Psoas muscle (tissue), 8 donors: ENCODE measurements around the gene HTT. TPM values are rescaled to one million over a fixed set of nuclear protein-coding genes. Genes with fewer than 3 reads are reported as not detected.

ENCODE experiments used
- ATAC-seq, 4 donors: fragments of 200-7000 bp; cut with Tn5 transposase; one replicate each; pipeline ENCODE4 v1.9.1; 2020; ENCODE audit warnings: moderate library complexity in 3 of 4, mild to moderate bottlenecking in 2 of 4
- DNase-seq, 2 donors: peaks; one replicate each; pipeline ENCODE4 v3.0.0-alpha.2; 2020
- H3K27ac ChIP-seq: fragments of 200-600 bp; one replicate; pipeline ENCODE4 v1.8.0; 2022
- H3K27me3 ChIP-seq, 3 donors: fragments of 200-600 bp in 1 of 3; one replicate each; pipeline versions ENCODE4 v1.6.1 to v1.8.0; 2013 to 2022; ENCODE audit warnings: low read length in 2 of 3, mild to moderate bottlenecking in 2 of 3, moderate library complexity in 1 of 3; ENCODE audit not compliant: insufficient read depth in 3 of 3
- H3K36me3 ChIP-seq, 2 donors: fragments of 200-600 bp in 1 of 2; one replicate each; pipeline versions ENCODE4 v1.6.1 to v1.8.0; 2013 to 2022; ENCODE audit warnings: low read depth in 1 of 2, mild to moderate bottlenecking in 1 of 2, moderate library complexity in 1 of 2; ENCODE audit not compliant: insufficient read depth in 1 of 2
- H3K4me1 ChIP-seq: fragments of 200-600 bp; one replicate; pipeline ENCODE4 v1.8.0; 2022
- H3K4me3 ChIP-seq: fragments of 200-600 bp; one replicate; pipeline ENCODE4 v1.8.0; 2022; ENCODE audit warnings: mild to moderate bottlenecking
- H3K9me3 ChIP-seq: fragments of 200-600 bp; one replicate; pipeline ENCODE4 v1.8.0; 2022
- CTCF ChIP-seq: fragments of 200-600 bp; IDR thresholded peaks from one replicate; pipeline ENCODE4 v1.8.0; 2022; ENCODE audit warnings: antibody characterized with exemption
- WGBS, 3 donors: extraction: QIAGEN DNeasy Blood & Tissue Kit; methylation state at CpG; one replicate each; pipeline versions ENCODE4 v1.1.6 to v1.1.7; 2013; 5-methylcytosine and 5-hydroxymethylcytosine counted together
- intact Hi-C, 2 donors: fragments of 100-400 bp; cut with DNase I; formaldehyde crosslinking; loops; one replicate each; pipeline versions ENCODE4 v1.11.0 to v1.14.2; 2022
- polyA plus RNA-seq, 3 donors: library from polyadenylated mRNA; stranded (reverse); fragments of 200-250 nt; gene quantifications; one replicate each; pipeline ENCODE4 v1.2.3, GENCODE V29; 2013
- total RNA-seq, 4 donors: library from RNA; stranded (reverse); fragmentation: NEBNext Ultra II Directional in 2 of 4; extraction: Animal tissue kit (Norgen Biotek cat#: 25700) in 2 of 4; gene quantifications; one replicate each; pipeline versions ENCODE4 v1.2.1 to v1.2.4, GENCODE V29; 2021 to 2023
- donor health status: healthy with polysubstance abuse.
- donor health status: DM: no; HTN: no; CAD: no; lungs with moderate emphysema.
- donor health status: Bipolar disorder and iron deficiency.
- donor health status: healthy.
- donor health status: DM: yes; HTN: yes; CAD: no.
- donor health status: DM: no; HTN: no; CAD: no.
- donor health status: DM: no; HTN: no; CAD: no.
- donor health status: DM: yes; HTN: yes; CAD: no.

Gene HTT
- total and polyA plus RNA-seq, 7 donors: 6.7 to 39.9 (median 29.6) TPM

GRCh38 chr4:3130826-3131225 is 56.3 kb downstream of the HTT start:
- TF ChIP-seq CTCF: no peak
- H3K4me3 ChIP-seq: no peak overlapping the region
- no peak for ATAC-seq
- peaks cover 14 to 100% of the 10 kb centered on the region in 2 donors for H3K36me3 ChIP-seq
- H3K9me3 ChIP-seq: no peaks in the 10 kb centered on the region
- no peak for DNase-seq
- no peak overlapping the region for H3K27ac ChIP-seq
- WGBS, 3 donors: 79 to 89% (median 85%) methylated on average over 4 of the region's 4 CpGs
- H3K4me1 ChIP-seq: no peaks in the 10 kb centered on the region
- no peaks in the 10 kb centered on the region for H3K27me3 ChIP-seq
- intact Hi-C loops: no loop called here

DNA sequence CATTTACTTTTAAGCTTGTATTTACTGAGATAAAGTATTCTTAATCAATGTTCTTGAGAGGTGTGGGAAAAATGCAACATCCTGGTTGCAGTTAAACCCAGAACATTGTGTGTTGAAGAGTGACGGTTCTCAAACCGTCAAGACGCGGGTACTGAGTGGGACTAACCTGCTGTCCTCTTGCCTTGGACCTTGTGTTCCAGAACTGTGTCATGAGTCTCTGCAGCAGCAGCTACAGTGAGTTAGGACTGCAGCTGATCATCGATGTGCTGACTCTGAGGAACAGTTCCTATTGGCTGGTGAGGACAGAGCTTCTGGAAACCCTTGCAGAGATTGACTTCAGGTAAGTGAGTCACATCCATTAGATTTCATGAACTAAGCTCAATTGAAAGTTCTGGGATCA is 59.7 kb downstream of the HTT start:
- no peaks in the 10 kb centered on the region for H3K4me1 ChIP-seq
- DNase-seq (no peak), ATAC-seq (no peak)
- no peaks in the 10 kb centered on the region for H3K9me3 ChIP-seq
- peaks cover 16 to 99% of the 10 kb centered on the region in 2 donors for H3K36me3 ChIP-seq
- no peak overlapping the region for H3K4me3 ChIP-seq
- no peaks in the 10 kb centered on the region for H3K27me3 ChIP-seq
- no peak for TF ChIP-seq CTCF
- WGBS, 3 donors: 91 to 97% (median 92%) methylated on average over 5 of the region's 5 CpGs
- intact Hi-C loops: no loop called here
- no peak overlapping the region for H3K27ac ChIP-seq

DNA sequence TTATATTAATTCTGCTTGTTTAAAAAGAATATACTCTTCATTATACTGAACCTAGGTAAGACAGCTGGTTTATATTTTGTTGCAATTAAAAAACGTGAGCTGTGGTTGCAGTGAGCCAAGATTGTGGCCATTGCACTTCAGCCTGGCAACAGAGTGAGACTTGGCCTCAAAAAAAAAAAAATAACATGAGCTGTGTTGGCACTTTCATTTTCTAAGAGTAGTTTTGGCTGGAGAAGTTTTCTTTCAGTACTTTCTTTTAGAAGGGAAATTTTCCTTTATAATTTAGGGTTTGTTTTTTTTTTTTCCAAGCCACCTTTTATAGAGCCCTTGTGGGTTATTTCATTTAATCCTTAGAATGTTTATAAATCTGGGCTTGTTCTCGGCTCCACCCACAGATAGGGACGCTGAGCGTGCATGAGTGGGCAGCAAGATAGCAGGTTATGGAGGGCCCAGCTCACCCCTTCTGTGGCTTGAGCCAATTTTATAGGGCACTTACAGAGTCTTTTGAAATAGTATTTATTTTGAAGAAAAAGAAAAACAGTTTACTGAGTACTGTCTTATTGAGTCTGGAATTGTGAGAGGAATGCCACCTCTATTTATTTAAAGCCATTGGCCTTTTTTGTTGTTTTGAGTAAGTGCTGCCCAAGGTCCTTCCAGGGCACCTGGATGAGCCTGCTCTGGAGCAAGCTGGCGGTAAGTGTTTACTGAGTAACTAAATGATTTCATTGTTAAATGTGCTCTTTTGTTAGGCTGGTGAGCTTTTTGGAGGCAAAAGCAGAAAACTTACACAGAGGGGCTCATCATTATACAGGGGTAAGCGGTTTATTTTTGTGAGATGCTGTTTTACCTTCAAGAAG is 60.9 kb downstream of the HTT start:
- H3K9me3 ChIP-seq: no peaks in the 10 kb centered on the region
- TF ChIP-seq CTCF: no peak
- ATAC-seq (no peak), DNase-seq (no peak)
- WGBS, 3 donors: 75 to 79% (median 76%) methylated on average over 6 of the region's 6 CpGs
- intact Hi-C loops: loop anchor here (2.0 to 5.0 kb wide), 2 partner anchors 29 to 33 kb away; no protein-coding TSS in a partner anchor
- no peaks in the 10 kb centered on the region for H3K27me3 ChIP-seq
- peaks cover 14 to 99% of the 10 kb centered on the region in 2 donors for H3K36me3 ChIP-seq
- H3K4me1 ChIP-seq: no peaks in the 10 kb centered on the region
- no peak overlapping the region for H3K27ac ChIP-seq
- H3K4me3 ChIP-seq: no peak overlapping the region

DNA sequence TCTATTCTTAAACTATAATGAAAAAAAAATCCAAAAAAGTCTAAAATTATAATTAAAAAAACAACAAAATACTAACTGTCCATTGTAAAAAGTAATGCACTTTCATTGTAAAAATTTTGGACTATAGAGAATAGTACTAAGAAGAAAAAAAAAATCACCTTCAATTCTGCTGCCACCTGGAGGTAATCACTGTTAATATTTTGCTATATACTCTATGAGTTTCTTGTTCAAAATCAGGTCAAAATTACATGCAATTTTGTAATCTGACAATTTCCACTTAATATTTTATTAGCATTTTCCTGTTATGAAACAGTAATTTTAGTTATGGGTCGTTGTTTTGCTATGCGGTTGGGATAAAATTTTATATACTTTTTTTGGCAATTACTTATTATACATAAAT is 62.0 kb downstream of the HTT start:
- no peak for DNase-seq
- Histone ChIP-seq H3K4me1 (no peaks in the 10 kb centered on the region), H3K9me3 (no peaks in the 10 kb centered on the region), H3K36me3 (peaks cover 9 to 99% of the 10 kb centered on the region in 2 donors), H3K27ac (no peak overlapping the region), H3K4me3 (no peak overlapping the region), H3K27me3 (no peaks in the 10 kb centered on the region)
- TF ChIP-seq CTCF: peak; percentile 44
- ATAC-seq: peak in 1 of 4 donors; percentile 71
- WGBS, 3 donors: 95 to 97% (median 96%) methylated on average over 2 of the region's 2 CpGs
- intact Hi-C loops: loop anchor here (2.0 to 5.0 kb wide), 2 partner anchors 30 to 34 kb away; no protein-coding TSS in a partner anchor
